LHCN-M2 (cell line): Measurements from ENCODE around the gene RTKN2. TPM values are rescaled to one million over a fixed set of nuclear protein-coding genes. Genes with fewer than 3 reads are reported as not detected.
"Not testable (repeated sequence)": the region's sequence is repeated elsewhere in the genome, so short reads cannot be mapped to it uniquely, and the experiment has no call there.

Source experiments
- DNase-seq: peaks from one replicate; pipeline ENCODE4 v3.0.0-alpha.2; 2012; ENCODE audit warnings: low read depth
- polyA plus RNA-seq: library from polyadenylated mRNA; unstranded; fragments of >200 nt; gene quantifications from one replicate; pipeline ENCODE4 v1.2.1, GENCODE V29; 2012; ENCODE audit warnings: missing spikeins
- total RNA-seq: library from RNA; depleted of rRNA; stranded (reverse); fragments of >200 nt; gene quantifications from 2 replicates; pipeline ENCODE4 v1.2.3, GENCODE V29; 2014; rRNA removed

The RTKN2 gene
- 6.9 and 8.6 TPM in 2 replicates for total RNA-seq
- polyA plus RNA-seq, result 3.4 TPM

- peak; percentile 82 for DNase-seq
These were observed at the start of gene RTKN2 for GRCh38 chr10:62268399-62269114. Gene RTKN2, minus strand, starts transcription at chr10:62268844. Its CDS starts 234 bp downstream, at chr10:62268610.

GRCh38 chr10:62317257-62317656, 48.6 kb upstream of the RTKN2 start:
- DNase-seq, result no peak

- DNase-seq, result no peak
These were observed 40.6 kb upstream of the RTKN2 start for GRCh38 chr10:62309254-62309653.

GRCh38 chr10:62308101-62308500, 39.5 kb upstream of the RTKN2 start:
- no peak for DNase-seq

GRCh38 chr10:62307635-62308034, 39.0 kb upstream of the RTKN2 start:
- DNase-seq, result no peak

GRCh38 chr10:62306663-62307062, 38.0 kb upstream of the RTKN2 start:
- DNase-seq, result no peak

- DNase-seq, result peak; percentile 44
These were observed 37.2 kb upstream of the RTKN2 start for GRCh38 chr10:62305813-62306212.

GRCh38 chr10:62303922-62304321, 35.3 kb upstream of the RTKN2 start:
- DNase-seq, result no peak

- no peak for DNase-seq
These were observed 34.1 kb upstream of the RTKN2 start for GRCh38 chr10:62302760-62303159.

GRCh38 chr10:62297857-62298256, 29.2 kb upstream of the RTKN2 start:
- DNase-seq, result no peak

- peak; percentile 78 for DNase-seq
These were observed 15.6 kb upstream of the RTKN2 start for GRCh38 chr10:62284221-62284620.

GRCh38 chr10:62281348-62281747, 12.7 kb upstream of the RTKN2 start:
- DNase-seq, result not testable (repeated sequence)

- not testable (repeated sequence) for DNase-seq
These were observed 11.7 kb upstream of the RTKN2 start for GRCh38 chr10:62280392-62280791.

GRCh38 chr10:62278441-62278910, 9.8 kb upstream of the RTKN2 start:
- DNase-seq, result peak; percentile 51

GRCh38 chr10:62277971-62278370, 9.3 kb upstream of the RTKN2 start:
- peak; percentile 37 for DNase-seq

- no peak for DNase-seq
These were observed 1.4 kb upstream of the RTKN2 start for GRCh38 chr10:62270020-62270419.

GRCh38 chr10:62268027-62268398, 631 bp downstream of the RTKN2 start:
- peak; percentile 25 for DNase-seq

GRCh38 chr10:62266611-62267010, 2.0 kb downstream of the RTKN2 start:
- peak; percentile 54 for DNase-seq

GRCh38 chr10:62266147-62266546, 2.5 kb downstream of the RTKN2 start:
- DNase-seq, result no peak

GRCh38 chr10:62264702-62265436, 3.8 kb downstream of the RTKN2 start:
- DNase-seq, result peak; percentile 95

GRCh38 chr10:62264126-62264525, 4.5 kb downstream of the RTKN2 start:
- no peak for DNase-seq

GRCh38 chr10:62261666-62262065, 7.0 kb downstream of the RTKN2 start:
- no peak for DNase-seq

GRCh38 chr10:62259998-62260397, 8.6 kb downstream of the RTKN2 start:
- DNase-seq, result no peak
